ENCODE data around the gene GHR. TPM values are rescaled to one million over a fixed set of nuclear protein-coding genes. Genes with fewer than 3 reads are reported as not detected.
A peak's percentile ranks its signal among the peaks of the same experiment; 100 is the strongest.

GHR gene
- total RNA-seq, 1 donor = 5.4 TPM

GRCh38 chr5:42579320-42579719 lies 156.1 kb downstream of the GHR start:
- no peak overlapping the region for H3K27ac ChIP-seq (ENCODE audit: low read depth, low read length)
- H3K36me3 ChIP-seq (ENCODE audit: insufficient read depth, low read length) = no peaks in the 10 kb centered on the region
- no peaks in the 10 kb centered on the region for H3K79me2 ChIP-seq (ENCODE audit: insufficient read depth, low read length)
- DNase-seq (ENCODE audit: insufficient read length, low spot score, missing footprints) = no peak
- H3K27me3 ChIP-seq (ENCODE audit: insufficient read depth, low read length) = no peaks in the 10 kb centered on the region
- no peak overlapping the region for H3K4me2 ChIP-seq (ENCODE audit: insufficient read depth, low read length)
- H3K9me3 ChIP-seq (ENCODE audit: low read depth, low read length) = no peaks in the 10 kb centered on the region
- H3K4me3 ChIP-seq (ENCODE audit: insufficient read depth, low read length) = no peak overlapping the region
- H2AFZ ChIP-seq (ENCODE audit: low read length) = no peak overlapping the region
- no peaks in the 10 kb centered on the region for H4K20me1 ChIP-seq (ENCODE audit: insufficient read depth, low read length)
- H3K4me1 ChIP-seq (ENCODE audit: insufficient read depth, low read length) = no peaks in the 10 kb centered on the region
- TF ChIP-seq CTCF (IDR thresholded peaks at IDR 0.05; ENCODE audit: extremely low read depth, low read depth, low read length) = no peak

DNA sequence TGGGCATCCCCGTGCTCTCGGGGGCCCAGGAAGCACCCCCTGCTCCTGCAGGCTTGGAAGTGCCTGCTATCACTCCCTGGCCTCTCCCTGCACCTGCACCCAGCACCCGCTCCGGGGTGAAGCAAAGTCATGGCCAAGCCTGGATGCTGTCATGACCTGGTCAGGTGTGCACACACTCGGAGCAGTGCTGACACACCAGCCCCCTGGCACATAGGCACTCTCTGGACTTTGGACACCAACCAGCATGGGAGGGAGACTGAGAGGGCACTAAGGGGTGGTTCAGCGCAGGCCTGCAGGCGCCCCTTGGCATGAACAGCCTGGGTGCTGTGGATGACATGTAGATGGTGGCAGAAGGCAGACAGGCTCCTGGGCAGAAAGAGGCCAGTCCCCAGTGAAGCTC lies 158.6 kb downstream of the GHR start:
- Histone ChIP-seq H3K79me2 (ENCODE audit: insufficient read depth, low read length) (no peaks in the 10 kb centered on the region), H3K4me3 (ENCODE audit: insufficient read depth, low read length) (no peak overlapping the region), H3K36me3 (ENCODE audit: insufficient read depth, low read length) (no peaks in the 10 kb centered on the region), H3K9me3 (ENCODE audit: low read depth, low read length) (no peaks in the 10 kb centered on the region), H3K4me1 (ENCODE audit: insufficient read depth, low read length) (no peaks in the 10 kb centered on the region), H3K4me2 (ENCODE audit: insufficient read depth, low read length) (no peak overlapping the region), H3K27me3 (ENCODE audit: insufficient read depth, low read length) (peaks cover 4% of the 10 kb centered on the region), H4K20me1 (ENCODE audit: insufficient read depth, low read length) (no peaks in the 10 kb centered on the region), H3K27ac (ENCODE audit: low read depth, low read length) (no peak overlapping the region), H2AFZ (ENCODE audit: low read length) (no peak overlapping the region)
- TF ChIP-seq CTCF (IDR thresholded peaks at IDR 0.05; ENCODE audit: extremely low read depth, low read depth, low read length) = no peak
- DNase-seq (ENCODE audit: insufficient read length, low spot score, missing footprints) = no peak

GRCh38 chr5:42582723-42583122 lies 159.5 kb downstream of the GHR start:
- Histone ChIP-seq H3K4me3 (ENCODE audit: insufficient read depth, low read length) (no peak overlapping the region), H3K79me2 (ENCODE audit: insufficient read depth, low read length) (no peaks in the 10 kb centered on the region), H3K9me3 (ENCODE audit: low read depth, low read length) (no peaks in the 10 kb centered on the region), H2AFZ (ENCODE audit: low read length) (no peak overlapping the region), H3K4me2 (ENCODE audit: insufficient read depth, low read length) (no peak overlapping the region), H3K36me3 (ENCODE audit: insufficient read depth, low read length) (no peaks in the 10 kb centered on the region), H3K4me1 (ENCODE audit: insufficient read depth, low read length) (no peaks in the 10 kb centered on the region), H3K27ac (ENCODE audit: low read depth, low read length) (no peak overlapping the region), H4K20me1 (ENCODE audit: insufficient read depth, low read length) (no peaks in the 10 kb centered on the region), H3K27me3 (ENCODE audit: insufficient read depth, low read length) (peaks cover 8% of the 10 kb centered on the region)
- DNase-seq (ENCODE audit: insufficient read length, low spot score, missing footprints) = no peak
- no peak for TF ChIP-seq CTCF (IDR thresholded peaks at IDR 0.05; ENCODE audit: extremely low read depth, low read depth, low read length)

GRCh38 chr5:42583322-42583721 lies 160.1 kb downstream of the GHR start:
- DNase-seq (ENCODE audit: insufficient read length, low spot score, missing footprints) = peak; percentile 87
- Histone ChIP-seq H2AFZ (ENCODE audit: low read length) (no peak overlapping the region), H4K20me1 (ENCODE audit: insufficient read depth, low read length) (no peaks in the 10 kb centered on the region), H3K4me3 (ENCODE audit: insufficient read depth, low read length) (no peak overlapping the region), H3K4me1 (ENCODE audit: insufficient read depth, low read length) (no peaks in the 10 kb centered on the region), H3K36me3 (ENCODE audit: insufficient read depth, low read length) (no peaks in the 10 kb centered on the region), H3K4me2 (ENCODE audit: insufficient read depth, low read length) (no peak overlapping the region), H3K9me3 (ENCODE audit: low read depth, low read length) (no peaks in the 10 kb centered on the region), H3K79me2 (ENCODE audit: insufficient read depth, low read length) (no peaks in the 10 kb centered on the region), H3K27me3 (ENCODE audit: insufficient read depth, low read length) (peaks cover 8% of the 10 kb centered on the region), H3K27ac (ENCODE audit: low read depth, low read length) (no peak overlapping the region)
- TF ChIP-seq CTCF (IDR thresholded peaks at IDR 0.05; ENCODE audit: extremely low read depth, low read depth, low read length) = peak; percentile 86

Measured in osteoblast (primary cell).